Caco-2 (cell line): ENCODE results near the gene SPDYE4. TPM values are rescaled to one million over a fixed set of nuclear protein-coding genes. Genes with fewer than 3 reads are reported as not detected.

Experiments used
- BruUV-seq: library from RNA; stranded (reverse); fragments of 400-500 nt; replicated peaks from 2 replicates; lab custom pipeline; 2021; lab: Mats Ljungman, UMichigan
- CTCF ChIA-PET: fragments of 300-600 bp; sonication (Branson Sonifier 250); formaldehyde crosslinking; loops from one replicate; lab custom pipeline; 2022; ENCODE audit warnings: antibody characterized with exemption; lab: Charles Lee
- POLR2A ChIA-PET: fragments of 300-600 bp; sonication (Branson Sonifier 250); formaldehyde crosslinking; loops from one replicate; lab custom pipeline; 2022; ENCODE audit warnings: antibody characterized with exemption; lab: Charles Lee
- DNase-seq, 2 experiments: peaks; one replicate each; pipeline versions ENCODE4 v3.0.0 to v3.0.0-alpha.2; 2020 to 2022
- H3K27me3 ChIP-seq: replicated peaks from 2 replicates; pipeline ENCODE4 v1.6.0; 2011; ENCODE audit warnings: low read length; ENCODE audit not compliant: control insufficient read depth, insufficient read depth
- H3K36me3 ChIP-seq: 2 replicates; pipeline ENCODE4 v1.5.1; 2011; ENCODE audit warnings: low read length; ENCODE audit not compliant: control insufficient read depth, insufficient read depth
- H3K4me1 ChIP-seq: fragments of 250-450 bp; sonication (Bioruptor Pico); 2 replicates; pipeline ENCODE4 v1.5.1; 2020; ENCODE audit warnings: mild to moderate bottlenecking
- H3K4me3 ChIP-seq: 2 replicates; pipeline ENCODE4 v1.5.1; 2011; ENCODE audit warnings: low read depth, mild to moderate bottlenecking, control low read depth, low read length
- H3K9me3 ChIP-seq: fragments of 250-450 bp; sonication (Bioruptor Pico); 2 replicates; pipeline ENCODE4 v1.5.1; 2020; ENCODE audit warnings: mild to moderate bottlenecking, moderate library complexity
- H3K27ac Mint-ChIP-seq: one replicate; pipeline ENCODE4 v1.8.0; 2022; ENCODE audit warnings: mixed read lengths; ENCODE audit not compliant: unreplicated experiment
- H3K27me3 Mint-ChIP-seq: one replicate; pipeline ENCODE4 v1.8.0; 2022; ENCODE audit warnings: mixed read lengths; ENCODE audit not compliant: insufficient read depth, unreplicated experiment
- H3K36me3 Mint-ChIP-seq: one replicate; pipeline ENCODE4 v1.8.0; 2022; ENCODE audit warnings: mild to moderate bottlenecking, mixed read lengths; ENCODE audit not compliant: insufficient read depth, unreplicated experiment
- H3K4me1 Mint-ChIP-seq: one replicate; pipeline ENCODE4 v1.8.0; 2022; ENCODE audit warnings: low read depth, mixed read lengths; ENCODE audit not compliant: unreplicated experiment
- H3K4me3 Mint-ChIP-seq: one replicate; pipeline ENCODE4 v1.8.0; 2022; ENCODE audit warnings: mild to moderate bottlenecking, moderate library complexity, mixed read lengths; ENCODE audit not compliant: unreplicated experiment
- H3K9me3 Mint-ChIP-seq: one replicate; pipeline ENCODE4 v1.8.0; 2022; ENCODE audit warnings: mixed read lengths; ENCODE audit not compliant: unreplicated experiment
- CTCF ChIP-seq, 2 experiments: fragments of 200-600 bp in 1 of 2; IDR thresholded peaks; 1 replicate in 1 of 2; 2 replicates in 1 of 2; pipeline versions ENCODE4 v1.5.1 to v1.8.0; 2011 to 2022; ENCODE audit warnings: antibody characterized with exemption in 1 of 2, control low read depth in 1 of 2, inconsistent platforms in 1 of 2, low read depth in 1 of 2, low read length in 1 of 2, mild to moderate bottlenecking in 1 of 2, moderate library complexity in 1 of 2; ENCODE audit not compliant: insufficient read depth in 1 of 2, severe bottlenecking in 1 of 2, unreplicated experiment in 1 of 2
- intact Hi-C: fragments of 100-400 bp; cut with micrococcal nuclease; formaldehyde crosslinking; loops from one replicate; pipeline ENCODE4 v1.10.0; 2022; ENCODE audit not compliant: unreplicated experiment
- total RNA-seq: library from RNA; stranded (reverse); gene quantifications from 2 replicates; pipeline ENCODE4 v1.2.3, GENCODE V29; 2022

The SPDYE4 gene
- total RNA-seq, 1 experiment from 2014 or later: not detected

GRCh38 chr17:8728251-8728938 lies 30.0 kb downstream of the SPDYE4 start:
- no peak for TF ChIP-seq CTCF (IDR thresholded peaks at IDR 0.05; ENCODE audit: insufficient read depth in 1 of 2, low read depth in 1 of 2, low read length in 1 of 2, severe bottlenecking in 1 of 2, unreplicated experiment in 1 of 2)
- H3K9me3 Mint-ChIP-seq: peaks cover 10% of the 10 kb centered on the region
- no TSS peak for BruUV-seq
- DNase-seq: no peak
- POLR2A ChIA-PET: no interaction called here
- Histone ChIP-seq H3K9me3 (no peaks in the 10 kb centered on the region), H3K4me1 (peaks cover 15% of the 10 kb centered on the region), H3K36me3 (no peaks in the 10 kb centered on the region), H3K4me3 (no peak overlapping the region), H3K27me3 (no peaks in the 10 kb centered on the region)
- H3K36me3 Mint-ChIP-seq: no peaks in the 10 kb centered on the region
- CTCF ChIA-PET: no interaction called here
- H3K27ac Mint-ChIP-seq: no peak overlapping the region
- intact Hi-C loops: no loop called here
- H3K4me1 Mint-ChIP-seq: peaks cover 15% of the 10 kb centered on the region
- no peak overlapping the region for H3K4me3 Mint-ChIP-seq
- H3K27me3 Mint-ChIP-seq: no peaks in the 10 kb centered on the region

GRCh38 chr17:8726941-8727555 lies 31.3 kb downstream of the SPDYE4 start:
- CTCF ChIA-PET: no interaction called here
- peaks cover 17% of the 10 kb centered on the region for H3K4me1 Mint-ChIP-seq
- no peak overlapping the region for H3K27ac Mint-ChIP-seq
- no peaks in the 10 kb centered on the region for H3K27me3 Mint-ChIP-seq
- intact Hi-C loops: no loop called here
- H3K4me3 Mint-ChIP-seq: no peak overlapping the region
- Histone ChIP-seq H3K27me3 (no peaks in the 10 kb centered on the region), H3K9me3 (no peaks in the 10 kb centered on the region), H3K4me1 (peaks cover 15% of the 10 kb centered on the region), H3K4me3 (no peak overlapping the region), H3K36me3 (no peaks in the 10 kb centered on the region)
- no peak for TF ChIP-seq CTCF (IDR thresholded peaks at IDR 0.05; ENCODE audit: insufficient read depth in 1 of 2, low read depth in 1 of 2, low read length in 1 of 2, severe bottlenecking in 1 of 2, unreplicated experiment in 1 of 2)
- POLR2A ChIA-PET: no interaction called here
- no TSS peak for BruUV-seq
- H3K9me3 Mint-ChIP-seq: peaks cover 10% of the 10 kb centered on the region
- no peaks in the 10 kb centered on the region for H3K36me3 Mint-ChIP-seq
- DNase-seq: no peak

- DNase-seq: no peak
- Mint-ChIP-seq H3K27ac (no peak overlapping the region), H3K4me3 (no peak overlapping the region), H3K27me3 (no peaks in the 10 kb centered on the region), H3K4me1 (peaks cover 25% of the 10 kb centered on the region), H3K36me3 (no peaks in the 10 kb centered on the region), H3K9me3 (peaks cover 10% of the 10 kb centered on the region)
- no peaks in the 10 kb centered on the region for H3K27me3 ChIP-seq
- H3K36me3 ChIP-seq: no peaks in the 10 kb centered on the region
- TF ChIP-seq CTCF (IDR thresholded peaks at IDR 0.05; ENCODE audit: insufficient read depth in 1 of 2, low read depth in 1 of 2, low read length in 1 of 2, severe bottlenecking in 1 of 2, unreplicated experiment in 1 of 2): no peak
- BruUV-seq: no TSS peak
- H3K4me3 ChIP-seq: no peak overlapping the region
- peaks cover 15% of the 10 kb centered on the region for H3K4me1 ChIP-seq
- intact Hi-C loops: loop anchor here (2.0 kb wide), 1 partner anchor 51 kb away; no protein-coding TSS in a partner anchor
- ChIA-PET POLR2A (no interaction called here), CTCF (no interaction called here)
- no peaks in the 10 kb centered on the region for H3K9me3 ChIP-seq
Measured at GRCh38 chr17:8725881-8726876, 32.2 kb downstream of the SPDYE4 start.
